K562 (cell line): ENCODE data around the gene ADI1. TPM values are rescaled to one million over a fixed set of nuclear protein-coding genes. Genes with fewer than 3 reads are reported as not detected.
A peak's percentile ranks its signal among the peaks of the same experiment; 100 is the strongest.

Source experiments
- DNMT1 ChIP-seq: fragments of 450-650 bp; IDR thresholded peaks from 2 replicates; pipeline ENCODE4 v1.6.1; 2016; ENCODE audit warnings: antibody characterized with exemption, mild to moderate bottlenecking
- ELF1 ChIP-seq: fragments of 200-800 bp; sonication (Bioruptor generic); IDR thresholded peaks from 2 replicates; pipeline ENCODE4 v1.6.1; 2016; ENCODE audit warnings: missing genetic modification characterization, missing compliant biosample characterization
- HNRNPL ChIP-seq: fragments of 200-400 bp; formaldehyde crosslinking; IDR thresholded peaks from 2 replicates; pipeline ENCODE4 v1.6.1; 2017; ENCODE audit warnings: low read depth, mild to moderate bottlenecking, low read length
- MTA2 ChIP-seq: fragments of 450-650 bp; IDR thresholded peaks from 2 replicates; pipeline ENCODE4 v1.6.1; 2016; ENCODE audit warnings: low read depth
- NCOA6 ChIP-seq: fragments of 450-650 bp; IDR thresholded peaks from 2 replicates; pipeline ENCODE4 v1.6.1; 2017; ENCODE audit warnings: mild to moderate bottlenecking
- NFIX ChIP-seq: fragments of 250-450 bp; sonication (Bioruptor Pico); IDR thresholded peaks from 2 replicates; pipeline ENCODE4 v1.4.0; 2020; ENCODE audit warnings: low read depth, mild to moderate bottlenecking, moderate library complexity
- PML ChIP-seq: IDR thresholded peaks from 2 replicates; pipeline ENCODE4 v1.6.1; 2012; ENCODE audit warnings: low read length, inconsistent platforms
- POLR2H ChIP-seq: IDR thresholded peaks from 2 replicates; pipeline ENCODE4 v1.6.1; 2016; ENCODE audit warnings: missing genetic modification characterization, low read depth, mild to moderate bottlenecking, control low read depth, missing compliant biosample characterization, moderate library complexity
- RBBP5 ChIP-seq: fragments of 200-600 bp; sonication (generic); IDR thresholded peaks from 2 replicates; pipeline ENCODE4 v1.6.1; 2012; ENCODE audit warnings: borderline replicate concordance, mild to moderate bottlenecking, low read length, control low read depth, inconsistent platforms; ENCODE audit not compliant: insufficient read depth, poor library complexity, severe bottlenecking
- SMARCE1 ChIP-seq: fragments of 450-650 bp; IDR thresholded peaks from 2 replicates; pipeline ENCODE4 v1.7.1; 2016; ENCODE audit warnings: mild to moderate bottlenecking
- TCF7L2 ChIP-seq: fragments of 150-350 bp; IDR thresholded peaks from 2 replicates; pipeline ENCODE4 v1.6.1; 2016; ENCODE audit warnings: low read depth, mild to moderate bottlenecking, low read length, moderate library complexity
- TGIF2 ChIP-seq: sonication (generic); formaldehyde crosslinking; IDR thresholded peaks from 2 replicates; pipeline ENCODE4 v1.8.1; 2022; ENCODE audit warnings: mild to moderate bottlenecking, missing genetic modification reagents, moderate library complexity
- YY1 ChIP-seq, 3 experiments: IDR thresholded peaks; 2 replicates each; pipeline ENCODE4 v1.6.1; 2011; ENCODE audit warnings: low read length in 2 of 3, mild to moderate bottlenecking in 2 of 3, moderate library complexity in 2 of 3, borderline replicate concordance in 1 of 3, control low read depth in 1 of 3, low read depth in 1 of 3; ENCODE audit not compliant: insufficient read depth in 3 of 3, insufficient replicate concordance in 2 of 3, control insufficient read depth in 1 of 3, insufficient read length in 1 of 3; ENCODE audit errors: extremely low read depth in 1 of 3
- ZKSCAN3 ChIP-seq: fragments of 250-450 bp; sonication (Bioruptor Pico); IDR thresholded peaks from 2 replicates; pipeline ENCODE4 v1.4.0; 2020
- ZNF175 ChIP-seq: fragments of 200-800 bp; sonication (Bioruptor generic); IDR thresholded peaks from 2 replicates; pipeline ENCODE4 v1.6.1; 2016; ENCODE audit warnings: low read depth, mild to moderate bottlenecking, missing genetic modification characterization, missing compliant biosample characterization
- ZNF431 ChIP-seq: sonication (generic); formaldehyde crosslinking; IDR thresholded peaks from 2 replicates; pipeline ENCODE4 v1.8.0; 2022; ENCODE audit warnings: mild to moderate bottlenecking, missing genetic modification reagents
- ZNF79 ChIP-seq: fragments of 250-450 bp; sonication (Bioruptor Pico); IDR thresholded peaks from 2 replicates; pipeline ENCODE4 v1.4.0; 2020; ENCODE audit warnings: low read depth, mild to moderate bottlenecking, moderate library complexity
- polyA plus RNA-seq, 8 experiments: library from polyadenylated mRNA; depleted of rRNA in 4 of 8; stranded (reverse) in 5 of 8; unstranded in 3 of 8; fragments of >200 nt; fragmentation: Nextera tagmentation in 2 of 8; fragmentation: Illumina TruSeq in 1 of 8; extraction: Ambion mirVana in 2 of 8; extraction: Trizol in 1 of 8; gene quantifications; 2 replicates each; pipeline versions ENCODE4 v1.2.1 to v1.2.3, GENCODE V29; 2011 to 2014; ENCODE audit warnings: inconsistent platforms in 1 of 8, missing spikeins in 1 of 8
- total RNA-seq, 7 experiments: library from RNA; depleted of rRNA in 6 of 7; stranded (reverse); fragments of >200 nt in 6 of 7; fragmentation: Illumina TruSeq in 2 of 7; extraction: Trizol in 2 of 7; gene quantifications; 2 replicates each; pipeline versions ENCODE4 v1.2.1 to v1.2.3, GENCODE V29; 2011 to 2021; ENCODE audit warnings: low replicate concordance in 1 of 7
- TF ChIP-seq, protein P1 (sequence below): fragments of 250-450 bp; sonication (Bioruptor Pico); IDR thresholded peaks from 2 replicates; pipeline ENCODE4 v1.5.1; 2021; ENCODE audit warnings: mild to moderate bottlenecking
- TF ChIP-seq, protein P2 (sequence below): sonication (generic); formaldehyde crosslinking; IDR thresholded peaks from 2 replicates; pipeline ENCODE4 v1.8.1; 2022; ENCODE audit warnings: missing genetic modification reagents
- TF ChIP-seq, protein P3 (sequence below): sonication (generic); formaldehyde crosslinking; IDR thresholded peaks from 2 replicates; pipeline ENCODE4 v1.8.1; 2022; ENCODE audit warnings: missing genetic modification reagents
- TF ChIP-seq, protein P4 (sequence below): fragments of 250-450 bp; sonication (Bioruptor Pico); IDR thresholded peaks from 2 replicates; pipeline ENCODE4 v1.8.0; 2021; ENCODE audit warnings: mild to moderate bottlenecking, moderate library complexity
- TF ChIP-seq, protein P5 (sequence below), 2 experiments: fragments of 450-650 bp; conservative IDR thresholded peaks; 2 replicates each; pipeline ENCODE4 v1.6.1; 2017; ENCODE audit warnings: mild to moderate bottlenecking in 2 of 2, moderate library complexity in 2 of 2

The ADI1 gene
- total and polyA plus RNA-seq, 9 of the 15 experiments (the other 6 are each of a cell fraction or from before 2014, with no cell fraction given) = 6.1 to 51.0 (median 27.1) TPM

DNA sequence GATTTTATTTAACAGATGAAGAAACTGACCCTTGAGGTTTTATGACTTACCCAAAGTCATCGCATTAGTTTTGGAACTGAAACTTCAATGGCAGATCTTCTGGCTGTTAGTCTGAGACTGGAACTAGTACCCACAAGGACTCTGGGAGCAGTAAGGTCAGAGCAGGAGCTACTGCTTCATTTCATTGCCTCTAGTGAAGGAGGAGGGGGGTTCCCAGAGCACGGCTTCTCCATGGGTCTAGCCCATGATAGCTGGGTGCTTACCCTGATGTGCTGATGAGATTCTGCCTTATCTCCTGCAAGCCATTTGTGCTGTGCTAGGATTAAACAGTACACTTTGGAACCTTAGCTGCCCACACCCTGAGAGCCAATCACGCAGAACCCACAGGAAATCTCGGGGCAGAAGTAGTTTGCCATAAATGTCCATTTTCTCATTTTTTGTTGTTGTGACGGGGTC lies 44.2 kb upstream of the ADI1 start (continued):
- TF ChIP-seq ZKSCAN3 (CRISPR knock-in tag) (peak; percentile 28; the same call in 1 of the 2 replicates), HNRNPL (no peak), TGIF2 (CRISPR knock-in tag) (no peak), ZNF431 (no peak), PML (no peak), TCF7L2 (no peak), ZNF175 (CRISPR knock-in tag) (no peak), ELF1 (tag) (no peak), NCOA6 (no peak), NFIX (CRISPR knock-in tag) (no peak), ZNF79 (no peak), RBBP5 (no peak), SMARCE1 (0 out of 2 replicates have a peak, but pooled peaks have one; percentile 27), MTA2 (0 out of 2 replicates have a peak, but pooled peaks have one; percentile 14), POLR2H (tag) (no peak), DNMT1 (no peak), YY1 (IDR thresholded peaks at IDR 0.05; ENCODE audit: borderline replicate concordance in 1 of 3, control insufficient read depth in 1 of 3, extremely low read depth in 1 of 3, insufficient read depth in 3 of 3, insufficient read length in 1 of 3, insufficient replicate concordance in 2 of 3, low read depth in 1 of 3, low read length in 2 of 3) (no peak)
- TF ChIP-seq, protein P1, sequence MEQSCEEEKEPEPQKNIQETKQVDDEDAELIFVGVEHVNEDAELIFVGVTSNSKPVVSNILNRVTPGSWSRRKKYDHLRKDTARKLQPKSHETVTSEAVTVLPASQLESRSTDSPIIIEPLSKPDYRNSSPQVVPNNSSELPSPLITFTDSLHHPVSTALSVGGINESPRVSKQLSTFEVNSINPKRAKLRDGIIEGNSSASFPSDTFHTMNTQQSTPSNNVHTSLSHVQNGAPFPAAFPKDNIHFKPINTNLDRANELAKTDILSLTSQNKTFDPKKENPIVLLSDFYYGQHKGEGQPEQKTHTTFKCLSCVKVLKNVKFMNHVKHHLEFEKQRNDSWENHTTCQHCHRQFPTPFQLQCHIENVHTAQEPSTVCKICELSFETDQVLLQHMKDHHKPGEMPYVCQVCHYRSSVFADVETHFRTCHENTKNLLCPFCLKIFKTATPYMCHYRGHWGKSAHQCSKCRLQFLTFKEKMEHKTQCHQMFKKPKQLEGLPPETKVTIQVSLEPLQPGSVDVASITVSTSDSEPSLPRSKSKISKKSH (CRISPR knock-in tag) = no peak
- TF ChIP-seq, protein P2, sequence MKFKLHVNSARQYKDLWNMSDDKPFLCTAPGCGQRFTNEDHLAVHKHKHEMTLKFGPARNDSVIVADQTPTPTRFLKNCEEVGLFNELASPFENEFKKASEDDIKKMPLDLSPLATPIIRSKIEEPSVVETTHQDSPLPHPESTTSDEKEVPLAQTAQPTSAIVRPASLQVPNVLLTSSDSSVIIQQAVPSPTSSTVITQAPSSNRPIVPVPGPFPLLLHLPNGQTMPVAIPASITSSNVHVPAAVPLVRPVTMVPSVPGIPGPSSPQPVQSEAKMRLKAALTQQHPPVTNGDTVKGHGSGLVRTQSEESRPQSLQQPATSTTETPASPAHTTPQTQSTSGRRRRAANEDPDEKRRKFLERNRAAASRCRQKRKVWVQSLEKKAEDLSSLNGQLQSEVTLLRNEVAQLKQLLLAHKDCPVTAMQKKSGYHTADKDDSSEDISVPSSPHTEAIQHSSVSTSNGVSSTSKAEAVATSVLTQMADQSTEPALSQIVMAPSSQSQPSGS (CRISPR knock-in tag) = no peak
- TF ChIP-seq, protein P3, sequence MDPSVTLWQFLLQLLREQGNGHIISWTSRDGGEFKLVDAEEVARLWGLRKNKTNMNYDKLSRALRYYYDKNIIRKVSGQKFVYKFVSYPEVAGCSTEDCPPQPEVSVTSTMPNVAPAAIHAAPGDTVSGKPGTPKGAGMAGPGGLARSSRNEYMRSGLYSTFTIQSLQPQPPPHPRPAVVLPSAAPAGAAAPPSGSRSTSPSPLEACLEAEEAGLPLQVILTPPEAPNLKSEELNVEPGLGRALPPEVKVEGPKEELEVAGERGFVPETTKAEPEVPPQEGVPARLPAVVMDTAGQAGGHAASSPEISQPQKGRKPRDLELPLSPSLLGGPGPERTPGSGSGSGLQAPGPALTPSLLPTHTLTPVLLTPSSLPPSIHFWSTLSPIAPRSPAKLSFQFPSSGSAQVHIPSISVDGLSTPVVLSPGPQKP (CRISPR knock-in tag) = no peak
- TF ChIP-seq, protein P4, sequence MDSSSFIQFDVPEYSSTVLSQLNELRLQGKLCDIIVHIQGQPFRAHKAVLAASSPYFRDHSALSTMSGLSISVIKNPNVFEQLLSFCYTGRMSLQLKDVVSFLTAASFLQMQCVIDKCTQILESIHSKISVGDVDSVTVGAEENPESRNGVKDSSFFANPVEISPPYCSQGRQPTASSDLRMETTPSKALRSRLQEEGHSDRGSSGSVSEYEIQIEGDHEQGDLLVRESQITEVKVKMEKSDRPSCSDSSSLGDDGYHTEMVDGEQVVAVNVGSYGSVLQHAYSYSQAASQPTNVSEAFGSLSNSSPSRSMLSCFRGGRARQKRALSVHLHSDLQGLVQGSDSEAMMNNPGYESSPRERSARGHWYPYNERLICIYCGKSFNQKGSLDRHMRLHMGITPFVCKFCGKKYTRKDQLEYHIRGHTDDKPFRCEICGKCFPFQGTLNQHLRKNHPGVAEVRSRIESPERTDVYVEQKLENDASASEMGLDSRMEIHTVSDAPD = no peak
- TF ChIP-seq, protein P5, sequence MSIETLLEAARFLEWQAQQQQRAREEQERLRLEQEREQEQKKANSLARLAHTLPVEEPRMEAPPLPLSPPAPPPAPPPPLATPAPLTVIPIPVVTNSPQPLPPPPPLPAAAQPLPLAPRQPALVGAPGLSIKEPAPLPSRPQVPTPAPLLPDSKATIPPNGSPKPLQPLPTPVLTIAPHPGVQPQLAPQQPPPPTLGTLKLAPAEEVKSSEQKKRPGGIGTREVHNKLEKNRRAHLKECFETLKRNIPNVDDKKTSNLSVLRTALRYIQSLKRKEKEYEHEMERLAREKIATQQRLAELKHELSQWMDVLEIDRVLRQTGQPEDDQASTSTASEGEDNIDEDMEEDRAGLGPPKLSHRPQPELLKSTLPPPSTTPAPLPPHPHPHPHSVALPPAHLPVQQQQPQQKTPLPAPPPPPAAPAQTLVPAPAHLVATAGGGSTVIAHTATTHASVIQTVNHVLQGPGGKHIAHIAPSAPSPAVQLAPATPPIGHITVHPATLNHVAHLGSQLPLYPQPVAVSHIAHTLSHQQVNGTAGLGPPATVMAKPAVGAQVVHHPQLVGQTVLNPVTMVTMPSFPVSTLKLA (conservative IDR thresholded peaks at IDR 0.05) = no peak
